NT2/D1 (cell line): Measurements from ENCODE around the gene IL2RA.

Source experiments
- SUZ12 ChIP-seq: IDR thresholded peaks from 2 replicates; pipeline ENCODE4 v1.6.1; 2011; ENCODE audit not compliant: insufficient read length, insufficient read depth; ENCODE audit errors: extremely low read depth
- YY1 ChIP-seq: IDR thresholded peaks from 2 replicates; pipeline ENCODE4 v1.6.1; 2011; ENCODE audit not compliant: insufficient read length, insufficient read depth
- ZNF274 ChIP-seq: IDR thresholded peaks from 2 replicates; pipeline ENCODE4 v1.6.1; 2011; ENCODE audit warnings: mild to moderate bottlenecking, low read depth, low read length

- TF ChIP-seq ZNF274 (no peak), SUZ12 (no peak), YY1 (no peak)
Measured at GRCh38 chr10:6095810-6096570, 33.8 kb upstream of the IL2RA start.
